ENCODE measurements around the gene TP73. TPM values are rescaled to one million over a fixed set of nuclear protein-coding genes. Genes with fewer than 3 reads are reported as not detected.

The TP73 gene
- total RNA-seq, 1 experiment from 2014 or later, result 0.82 TPM

- ChIA-PET CTCF (interaction anchor here (0.6 to 1.2 kb wide), 5 partner anchors 31 to 241 kb away, joined by 3 to 6 read pairs (median 4); partner anchors contain the start of gene WRAP73), POLR2A (no interaction called here)
- H3K27me3 Mint-ChIP-seq (ENCODE audit: insufficient read depth, unreplicated experiment), result no peaks in the 10 kb centered on the region
- intact Hi-C loops (cut with micrococcal nuclease), result no loop called here
- H3K36me3 Mint-ChIP-seq (ENCODE audit: insufficient read depth, unreplicated experiment), result peaks cover 6% of the 10 kb centered on the region
- no peak overlapping the region for H3K4me3 Mint-ChIP-seq (ENCODE audit: unreplicated experiment)
- H3K4me1 Mint-ChIP-seq (ENCODE audit: insufficient read depth, unreplicated experiment), result no peaks in the 10 kb centered on the region
- no TSS peak for BruUV-seq (replicated peaks)
- H3K9me3 Mint-ChIP-seq (ENCODE audit: unreplicated experiment), result no peaks in the 10 kb centered on the region
- no peak for TF ChIP-seq CTCF (IDR thresholded peaks at IDR 0.05; ENCODE audit: unreplicated experiment)
- H3K27ac Mint-ChIP-seq (ENCODE audit: low read depth, unreplicated experiment), result no peak overlapping the region
- no peak for DNase-seq (ENCODE audit: unreplicated experiment)
These were observed 74.9 kb downstream of the TP73 start for GRCh38 chr1:3727042-3727824.

GRCh38 chr1:3727825-3728776, 75.8 kb downstream of the TP73 start:
- no peaks in the 10 kb centered on the region for H3K27me3 Mint-ChIP-seq (ENCODE audit: insufficient read depth, unreplicated experiment)
- ChIA-PET POLR2A (interaction anchor here (1.0 kb wide), 1 partner anchor 10 kb away, joined by 3 read pairs; no protein-coding TSS in a partner anchor), CTCF (interaction anchor here (0.7 to 1.2 kb wide), 3 partner anchors 32 to 242 kb away, joined by 3 to 6 read pairs (median 5); partner anchors contain the start of gene WRAP73)
- no peak overlapping the region for H3K27ac Mint-ChIP-seq (ENCODE audit: low read depth, unreplicated experiment)
- H3K9me3 Mint-ChIP-seq (ENCODE audit: unreplicated experiment), result no peaks in the 10 kb centered on the region
- no TSS peak for BruUV-seq (replicated peaks)
- intact Hi-C loops (cut with micrococcal nuclease), result no loop called here
- H3K4me1 Mint-ChIP-seq (ENCODE audit: insufficient read depth, unreplicated experiment), result no peaks in the 10 kb centered on the region
- H3K4me3 Mint-ChIP-seq (ENCODE audit: unreplicated experiment), result no peak overlapping the region
- TF ChIP-seq CTCF (IDR thresholded peaks at IDR 0.05; ENCODE audit: unreplicated experiment), result no peak
- peaks cover 6% of the 10 kb centered on the region for H3K36me3 Mint-ChIP-seq (ENCODE audit: insufficient read depth, unreplicated experiment)
- no peak for DNase-seq (ENCODE audit: unreplicated experiment)

- intact Hi-C loops (cut with micrococcal nuclease), result no loop called here
These were observed 77.6 kb downstream of the TP73 start for GRCh38 chr1:3729594-3730542.

More at GRCh38 chr1:3729594-3730542, 77.6 kb downstream of the TP73 start:
- no peak for TF ChIP-seq CTCF (IDR thresholded peaks at IDR 0.05; ENCODE audit: unreplicated experiment)
- no peak for DNase-seq (ENCODE audit: unreplicated experiment)
- Mint-ChIP-seq H3K36me3 (ENCODE audit: insufficient read depth, unreplicated experiment) (no peaks in the 10 kb centered on the region), H3K27ac (ENCODE audit: low read depth, unreplicated experiment) (no peak overlapping the region), H3K9me3 (ENCODE audit: unreplicated experiment) (no peaks in the 10 kb centered on the region), H3K27me3 (ENCODE audit: insufficient read depth, unreplicated experiment) (no peaks in the 10 kb centered on the region), H3K4me3 (ENCODE audit: unreplicated experiment) (no peak overlapping the region), H3K4me1 (ENCODE audit: insufficient read depth, unreplicated experiment) (no peaks in the 10 kb centered on the region)
- BruUV-seq (replicated peaks), result no TSS peak
- CTCF ChIA-PET, result no interaction called here
- POLR2A ChIA-PET, result interaction anchor here (0.6 to 1.0 kb wide), 2 partner anchors 9 to 12 kb away, joined by 3 read pairs; no protein-coding TSS in a partner anchor
